Activated CD4-positive, alpha-beta T cell treated with anti-CD3 and anti-CD28 coated beads for 24 hours (primary cell): ENCODE results near the gene ZNF22.
"Not testable (repeated sequence)": the region's sequence is repeated elsewhere in the genome, so short reads cannot be mapped to it uniquely, and the experiment has no call there.

ENCODE experiments used
- DNase-seq, 2 donors: peaks; one replicate each; pipeline ENCODE4 v3.0.0-alpha.2; 2020; ENCODE audit warnings: low read depth in 2 of 2

ZNF22 gene

GRCh38 chr10:44991571-44991970, 9.2 kb upstream of the ZNF22 start:
- DNase-seq, result no peak

GRCh38 chr10:44992070-44992731, 8.5 kb upstream of the ZNF22 start:
- no peak for DNase-seq

- DNase-seq, result no peak
These were observed 7.9 kb upstream of the ZNF22 start for GRCh38 chr10:44992732-44993225.

- DNase-seq, result no peak
These were observed 7.3 kb upstream of the ZNF22 start for GRCh38 chr10:44993226-44993921.

- no peak for DNase-seq
These were observed 6.6 kb upstream of the ZNF22 start for GRCh38 chr10:44993922-44994751.

- no peak for DNase-seq
These were observed 5.8 kb upstream of the ZNF22 start for GRCh38 chr10:44994752-44995530.

GRCh38 chr10:44995581-44995913, 5.2 kb upstream of the ZNF22 start:
- DNase-seq, result no peak

GRCh38 chr10:44995914-44996669, 4.6 kb upstream of the ZNF22 start:
- no peak for DNase-seq

- no peak for DNase-seq
These were observed 3.5 kb upstream of the ZNF22 start for GRCh38 chr10:44997105-44997748.

- DNase-seq, result no peak
These were observed 2.5 kb upstream of the ZNF22 start for GRCh38 chr10:44998146-44998631.

- DNase-seq, result no peak
These were observed 478 bp upstream of the ZNF22 start for GRCh38 chr10:45000138-45000751.

- peak; percentile 17 to 30 for DNase-seq
These were observed 842 bp downstream of the ZNF22 start for GRCh38 chr10:45001381-45002148.

GRCh38 chr10:45003432-45004000, 2.8 kb downstream of the ZNF22 start:
- no peak for DNase-seq

- no peak for DNase-seq
These were observed 3.9 kb downstream of the ZNF22 start for GRCh38 chr10:45004661-45005060.

GRCh38 chr10:45005284-45005683, 4.6 kb downstream of the ZNF22 start:
- DNase-seq, result no peak

GRCh38 chr10:45006276-45007030, 5.7 kb downstream of the ZNF22 start:
- no peak for DNase-seq

GRCh38 chr10:45008524-45009161, 7.9 kb downstream of the ZNF22 start:
- no peak for DNase-seq

GRCh38 chr10:45014557-45014956, 13.8 kb downstream of the ZNF22 start:
- not testable (repeated sequence) for DNase-seq
